Colonic mucosa (tissue), 4 donors: ENCODE measurements around the gene NPAP1. TPM values are rescaled to one million over a fixed set of nuclear protein-coding genes. Genes with fewer than 3 reads are reported as not detected.
"Not testable (repeated sequence)": the region's sequence is repeated elsewhere in the genome, so short reads cannot be mapped to it uniquely, and the experiment has no call there.

Experiments used
- DNase-seq: peaks from one replicate; pipeline ENCODE4 v3.0.0-alpha.2; 2020
- H3K27ac ChIP-seq: fragments of 200-600 bp; one replicate; pipeline ENCODE4 v1.8.0; 2021
- H3K27me3 ChIP-seq: fragments of 200-600 bp; one replicate; pipeline ENCODE4 v1.8.0; 2021
- H3K36me3 ChIP-seq: fragments of 200-600 bp; one replicate; pipeline ENCODE4 v1.8.0; 2021
- H3K4me1 ChIP-seq: fragments of 200-600 bp; one replicate; pipeline ENCODE4 v1.8.0; 2021; ENCODE audit warnings: mild to moderate bottlenecking
- H3K4me3 ChIP-seq: fragments of 200-600 bp; one replicate; pipeline ENCODE4 v1.8.0; 2021
- H3K9ac ChIP-seq, 2 donors: one replicate each; pipeline ENCODE4 v1.7.0; 2013; ENCODE audit warnings: control low read depth in 2 of 2, low read depth in 2 of 2, low read length in 2 of 2
- H3K9me3 ChIP-seq: fragments of 200-600 bp; one replicate; pipeline ENCODE4 v1.8.0; 2021
- intact Hi-C: fragments of 100-400 bp; cut with DNase I; formaldehyde crosslinking; loops from one replicate; pipeline ENCODE4 v1.14.1; 2022
- total RNA-seq, 2 donors: library from RNA; stranded (reverse); fragmentation: NEBNext Ultra II Directional in 1 of 2; extraction: Animal tissue kit (Norgen Biotek cat#: 25700) in 1 of 2; gene quantifications; one replicate each; pipeline ENCODE4 v1.2.1, GENCODE V29; 2021
- TF ChIP-seq, protein P1 (sequence below): fragments of 200-600 bp; IDR thresholded peaks from one replicate; pipeline ENCODE4 v1.8.0; 2022; ENCODE audit warnings: antibody characterized with exemption, mild to moderate bottlenecking
- donor health status: healthy.
- donor health status: DM: no; HTN: no; CAD: no.
- donor health status: DM: no; HTN: no; CAD: no.

The NPAP1 gene
- total RNA-seq, 2 donors from 2014 or later = not detected

DNA sequence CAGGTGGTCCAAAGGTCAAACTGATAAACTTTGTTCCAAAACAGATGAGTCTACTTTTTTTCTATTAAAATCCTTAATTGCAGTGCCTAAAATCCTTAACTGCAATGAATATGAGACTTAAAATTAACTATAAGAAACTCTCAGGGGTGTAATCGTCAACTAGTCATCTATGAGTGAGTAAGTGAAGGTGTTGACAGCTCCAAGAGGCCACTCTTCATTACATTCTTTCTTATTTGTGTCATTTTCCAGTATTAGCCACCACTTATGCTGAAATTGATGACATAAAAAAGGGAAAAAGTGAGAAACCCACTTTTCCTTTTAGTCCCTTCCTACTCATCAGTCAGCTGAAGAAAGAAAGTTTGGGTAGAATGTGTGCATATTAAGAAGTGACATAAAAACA is 12.6 kb upstream of the NPAP1 start:
- H3K4me3 ChIP-seq = no peak overlapping the region
- no peak for DNase-seq

DNA sequence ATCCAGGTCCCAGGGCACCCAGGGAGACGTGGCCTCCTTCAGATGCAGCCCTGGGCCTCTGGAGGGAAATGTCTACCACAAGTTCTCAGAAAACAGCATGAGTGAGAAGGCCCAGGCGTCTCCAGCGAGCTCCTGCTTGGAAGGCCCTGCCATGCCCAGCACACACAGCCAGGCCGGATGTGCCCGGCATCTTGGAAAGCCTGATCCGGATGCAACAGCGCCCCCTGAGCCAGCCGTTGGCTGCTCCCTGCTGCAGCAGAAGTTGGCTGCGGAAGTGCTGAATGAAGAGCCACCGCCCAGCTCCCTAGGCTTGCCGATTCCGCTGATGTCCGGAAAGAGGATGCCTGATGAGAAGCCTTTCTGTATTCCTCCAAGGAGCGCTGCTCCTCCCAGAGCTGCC is 856 bp downstream of the NPAP1 start:
- intact Hi-C loops = loop anchor here (10.0 kb wide), 1 partner anchor 58 kb away; no protein-coding TSS in a partner anchor

More for the DNA sequence above, 12.6 kb upstream of the NPAP1 start:
- H3K4me1 ChIP-seq = no peaks in the 10 kb centered on the region
- H3K36me3 ChIP-seq = no peaks in the 10 kb centered on the region
- H3K27me3 ChIP-seq = no peaks in the 10 kb centered on the region
- H3K27ac ChIP-seq = no peak overlapping the region
- TF ChIP-seq, protein P1, sequence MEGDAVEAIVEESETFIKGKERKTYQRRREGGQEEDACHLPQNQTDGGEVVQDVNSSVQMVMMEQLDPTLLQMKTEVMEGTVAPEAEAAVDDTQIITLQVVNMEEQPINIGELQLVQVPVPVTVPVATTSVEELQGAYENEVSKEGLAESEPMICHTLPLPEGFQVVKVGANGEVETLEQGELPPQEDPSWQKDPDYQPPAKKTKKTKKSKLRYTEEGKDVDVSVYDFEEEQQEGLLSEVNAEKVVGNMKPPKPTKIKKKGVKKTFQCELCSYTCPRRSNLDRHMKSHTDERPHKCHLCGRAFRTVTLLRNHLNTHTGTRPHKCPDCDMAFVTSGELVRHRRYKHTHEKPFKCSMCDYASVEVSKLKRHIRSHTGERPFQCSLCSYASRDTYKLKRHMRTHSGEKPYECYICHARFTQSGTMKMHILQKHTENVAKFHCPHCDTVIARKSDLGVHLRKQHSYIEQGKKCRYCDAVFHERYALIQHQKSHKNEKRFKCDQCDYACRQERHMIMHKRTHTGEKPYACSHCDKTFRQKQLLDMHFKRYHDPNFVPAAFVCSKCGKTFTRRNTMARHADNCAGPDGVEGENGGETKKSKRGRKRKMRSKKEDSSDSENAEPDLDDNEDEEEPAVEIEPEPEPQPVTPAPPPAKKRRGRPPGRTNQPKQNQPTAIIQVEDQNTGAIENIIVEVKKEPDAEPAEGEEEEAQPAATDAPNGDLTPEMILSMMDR = no peak
- H3K9ac ChIP-seq = no peak overlapping the region
- intact Hi-C loops = no loop called here
- no peaks in the 10 kb centered on the region for H3K9me3 ChIP-seq

DNA sequence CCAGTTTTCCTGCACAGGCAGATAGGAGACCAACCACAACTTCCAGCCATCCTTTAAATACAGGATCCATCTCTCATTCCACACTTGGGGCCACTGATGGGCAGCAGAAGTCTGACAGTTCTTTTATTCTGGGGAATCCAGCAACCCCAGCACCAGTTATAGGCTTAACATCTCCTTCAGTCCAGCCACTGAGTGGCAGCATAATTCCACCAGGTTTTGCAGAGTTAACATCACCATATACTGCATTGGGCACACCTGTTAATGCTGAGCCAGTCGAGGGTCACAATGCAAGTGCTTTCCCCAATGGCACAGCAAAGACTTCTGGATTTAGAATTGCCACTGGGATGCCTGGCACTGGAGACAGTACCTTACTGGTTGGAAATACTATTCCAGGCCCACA is 2.9 kb downstream of the NPAP1 start:
- Histone ChIP-seq H3K4me1 (no peaks in the 10 kb centered on the region), H3K4me3 (no peak overlapping the region), H3K27ac (no peak overlapping the region), H3K9ac (no peak overlapping the region), H3K9me3 (no peaks in the 10 kb centered on the region), H3K27me3 (no peaks in the 10 kb centered on the region), H3K36me3 (no peaks in the 10 kb centered on the region)
- intact Hi-C loops = loop anchor here (10.0 kb wide), 1 partner anchor 56 kb away; no protein-coding TSS in a partner anchor
- DNase-seq = no peak
- TF ChIP-seq, protein P1 = no peak

More for the DNA sequence above, 856 bp downstream of the NPAP1 start:
- Histone ChIP-seq H3K4me1 (no peaks in the 10 kb centered on the region), H3K27me3 (no peaks in the 10 kb centered on the region), H3K9ac (no peak overlapping the region), H3K4me3 (no peak overlapping the region), H3K27ac (no peak overlapping the region), H3K36me3 (no peaks in the 10 kb centered on the region), H3K9me3 (no peaks in the 10 kb centered on the region)
- TF ChIP-seq, protein P1 = no peak
- DNase-seq = no peak

DNA sequence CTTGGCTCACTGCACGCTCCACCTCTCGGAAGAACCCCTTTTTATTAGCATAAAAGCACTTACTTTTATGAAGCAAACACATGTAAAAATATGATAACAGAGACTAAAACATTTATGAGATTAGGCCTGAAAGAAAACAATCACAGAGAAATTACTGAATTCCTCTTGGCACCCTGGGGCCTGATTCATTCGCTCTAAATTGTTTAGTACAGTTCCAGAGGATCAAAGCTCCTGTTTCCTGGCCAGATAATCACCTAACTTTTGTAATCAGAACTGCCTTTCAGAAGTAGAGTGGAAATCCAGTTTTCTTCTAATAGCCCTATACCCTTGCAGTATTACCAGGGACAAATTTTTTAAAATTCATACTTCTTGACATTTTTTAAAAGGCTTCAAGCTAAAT is 6.4 kb downstream of the NPAP1 start:
- TF ChIP-seq, protein P1 = no peak
- no peaks in the 10 kb centered on the region for H3K4me1 ChIP-seq
- no peaks in the 10 kb centered on the region for H3K9me3 ChIP-seq
- DNase-seq = no peak
- H3K27ac ChIP-seq = no peak overlapping the region
- H3K27me3 ChIP-seq = no peaks in the 10 kb centered on the region
- intact Hi-C loops = no loop called here
- H3K4me3 ChIP-seq = no peak overlapping the region
- H3K9ac ChIP-seq = no peak overlapping the region
- H3K36me3 ChIP-seq = no peaks in the 10 kb centered on the region

GRCh38 chr15:24682905-24683304 is 7.3 kb downstream of the NPAP1 start:
- H3K27me3 ChIP-seq, H3K9ac ChIP-seq, H3K4me1 ChIP-seq, H3K27ac ChIP-seq, intact Hi-C loops, H3K36me3 ChIP-seq, H3K4me3 ChIP-seq, DNase-seq, H3K9me3 ChIP-seq: not testable (repeated sequence)

- Histone ChIP-seq H3K9me3 (no peaks in the 10 kb centered on the region), H3K4me3 (no peak overlapping the region), H3K9ac (no peak overlapping the region), H3K27me3 (no peaks in the 10 kb centered on the region), H3K27ac (no peak overlapping the region), H3K36me3 (no peaks in the 10 kb centered on the region), H3K4me1 (no peaks in the 10 kb centered on the region)
- DNase-seq = no peak
- TF ChIP-seq, protein P1 = no peak
- intact Hi-C loops = no loop called here
These were observed 8.2 kb downstream of the NPAP1 start for GRCh38 chr15:24683736-24684135.
